Measurements from ENCODE around the gene COL4A2.

DNA sequence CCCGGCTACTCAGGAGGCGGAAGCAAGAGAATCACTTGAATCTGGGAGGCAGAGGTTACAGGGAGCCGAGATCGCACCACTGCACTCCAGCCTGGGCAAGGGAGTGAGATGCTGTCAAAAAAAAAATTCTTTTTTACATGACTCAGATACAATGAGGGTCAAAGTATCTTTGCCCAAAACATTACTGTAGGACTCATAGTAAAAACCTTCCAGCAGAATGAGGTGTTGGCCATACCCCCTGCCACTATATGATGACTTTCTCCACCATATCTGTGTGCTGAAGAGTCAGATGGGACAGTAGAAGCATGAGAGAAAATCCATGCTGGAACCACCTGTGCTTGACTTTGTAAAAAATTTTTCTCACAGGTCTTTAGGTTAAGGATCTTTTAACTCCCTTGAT is 86.7 kb downstream of the COL4A2 start:
- TF ChIP-seq, protein P1, sequence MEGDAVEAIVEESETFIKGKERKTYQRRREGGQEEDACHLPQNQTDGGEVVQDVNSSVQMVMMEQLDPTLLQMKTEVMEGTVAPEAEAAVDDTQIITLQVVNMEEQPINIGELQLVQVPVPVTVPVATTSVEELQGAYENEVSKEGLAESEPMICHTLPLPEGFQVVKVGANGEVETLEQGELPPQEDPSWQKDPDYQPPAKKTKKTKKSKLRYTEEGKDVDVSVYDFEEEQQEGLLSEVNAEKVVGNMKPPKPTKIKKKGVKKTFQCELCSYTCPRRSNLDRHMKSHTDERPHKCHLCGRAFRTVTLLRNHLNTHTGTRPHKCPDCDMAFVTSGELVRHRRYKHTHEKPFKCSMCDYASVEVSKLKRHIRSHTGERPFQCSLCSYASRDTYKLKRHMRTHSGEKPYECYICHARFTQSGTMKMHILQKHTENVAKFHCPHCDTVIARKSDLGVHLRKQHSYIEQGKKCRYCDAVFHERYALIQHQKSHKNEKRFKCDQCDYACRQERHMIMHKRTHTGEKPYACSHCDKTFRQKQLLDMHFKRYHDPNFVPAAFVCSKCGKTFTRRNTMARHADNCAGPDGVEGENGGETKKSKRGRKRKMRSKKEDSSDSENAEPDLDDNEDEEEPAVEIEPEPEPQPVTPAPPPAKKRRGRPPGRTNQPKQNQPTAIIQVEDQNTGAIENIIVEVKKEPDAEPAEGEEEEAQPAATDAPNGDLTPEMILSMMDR (IDR thresholded peaks at IDR 0.05; ENCODE audit: low read length) = no peak
- TF ChIP-seq EZH2 (IDR thresholded peaks at IDR 0.05; ENCODE audit: borderline replicate concordance, low read length) = no peak
